ENCODE data around the gene ZNF74.
"Not testable (repeated sequence)": the region's sequence is repeated elsewhere in the genome, so short reads cannot be mapped to it uniquely, and the experiment has no call there.

The ZNF74 gene

DNA sequence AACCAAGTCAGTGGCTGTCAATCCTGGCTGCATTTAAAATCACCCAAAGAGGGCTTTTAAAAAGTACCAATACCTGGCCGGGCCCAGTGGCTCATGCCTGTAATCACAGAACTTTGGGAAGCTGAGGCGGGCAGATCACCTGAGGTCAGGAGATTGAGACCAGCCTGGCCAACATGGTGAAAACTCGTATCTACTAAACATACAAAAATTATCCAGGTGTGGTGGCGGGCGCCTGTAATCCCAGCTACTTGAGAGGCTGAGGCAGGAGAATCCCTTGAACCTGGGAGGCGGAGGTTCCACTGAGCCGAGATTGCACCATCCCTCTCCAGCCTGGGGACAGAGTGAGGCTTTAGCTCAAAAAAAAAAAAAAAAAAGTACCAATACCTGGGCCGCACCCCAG lies 17.7 kb upstream of the ZNF74 start:
- DNase-seq: not testable (repeated sequence)

DNA sequence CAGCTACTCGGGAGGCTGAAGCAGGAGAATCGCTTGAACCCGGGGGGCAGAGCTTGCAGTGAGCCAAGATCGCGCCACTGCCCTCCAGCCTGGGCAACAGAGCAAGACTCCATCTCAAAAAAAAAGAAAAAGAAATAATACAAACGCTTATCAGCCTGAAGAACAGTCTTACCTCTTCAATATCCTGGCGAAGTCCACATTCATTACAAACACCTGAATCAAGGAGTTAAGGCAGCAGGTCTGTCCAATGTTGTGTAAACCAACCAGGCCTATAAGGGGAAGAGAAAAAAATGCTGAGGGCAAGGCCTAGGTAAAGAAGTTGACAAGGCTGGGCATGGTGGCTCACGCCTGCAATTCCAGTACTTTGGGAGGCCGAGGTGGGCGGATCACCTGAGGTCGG lies 17.0 kb upstream of the ZNF74 start:
- DNase-seq: not testable (repeated sequence)

GRCh38 chr22:20378110-20378509 lies 15.8 kb upstream of the ZNF74 start:
- no peak for DNase-seq

- not testable (repeated sequence) for DNase-seq
Measured at GRCh38 chr22:20378684-20379083, 15.3 kb upstream of the ZNF74 start.

DNA sequence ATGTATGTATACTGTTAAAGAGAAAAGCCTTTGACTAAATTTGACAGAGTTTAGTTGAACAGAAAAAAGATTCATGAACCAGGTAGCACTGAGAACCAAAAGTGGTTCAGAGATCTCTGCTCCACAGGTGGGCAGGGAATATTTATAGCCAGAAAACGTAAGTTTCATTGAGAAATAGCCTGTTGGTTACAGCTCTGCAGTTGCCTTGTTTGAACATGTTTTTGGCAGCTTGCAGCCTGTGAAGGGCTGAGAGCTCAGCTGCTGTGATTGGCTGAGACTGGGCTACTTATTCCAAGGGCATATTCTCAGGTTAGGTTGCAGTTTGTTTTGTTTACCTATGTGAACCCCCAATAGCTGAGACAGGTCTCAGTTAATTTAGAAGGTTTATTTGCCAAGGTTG lies 13.5 kb upstream of the ZNF74 start:
- no peak for DNase-seq

DNA sequence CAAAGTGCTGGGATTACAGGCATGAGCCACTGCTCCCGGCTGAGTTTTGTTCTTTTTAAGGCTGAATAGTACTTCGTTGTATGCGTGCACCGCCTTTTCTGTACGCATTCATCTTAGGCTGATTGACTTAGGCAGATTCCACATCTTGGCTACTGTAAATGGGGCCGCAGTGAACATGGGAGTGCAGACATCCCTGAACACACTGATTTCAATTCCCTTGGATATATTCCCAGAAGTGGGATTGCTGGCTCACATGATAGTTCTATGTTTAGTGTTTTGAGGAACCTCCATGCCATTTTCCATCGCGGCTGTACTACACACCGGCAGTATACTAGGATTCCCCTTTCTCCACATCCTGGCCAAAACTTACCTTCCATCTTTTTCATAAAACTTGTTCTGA lies 10.4 kb upstream of the ZNF74 start:
- no peak for DNase-seq

GRCh38 chr22:20384171-20384570 lies 9.8 kb upstream of the ZNF74 start:
- no peak for DNase-seq

DNA sequence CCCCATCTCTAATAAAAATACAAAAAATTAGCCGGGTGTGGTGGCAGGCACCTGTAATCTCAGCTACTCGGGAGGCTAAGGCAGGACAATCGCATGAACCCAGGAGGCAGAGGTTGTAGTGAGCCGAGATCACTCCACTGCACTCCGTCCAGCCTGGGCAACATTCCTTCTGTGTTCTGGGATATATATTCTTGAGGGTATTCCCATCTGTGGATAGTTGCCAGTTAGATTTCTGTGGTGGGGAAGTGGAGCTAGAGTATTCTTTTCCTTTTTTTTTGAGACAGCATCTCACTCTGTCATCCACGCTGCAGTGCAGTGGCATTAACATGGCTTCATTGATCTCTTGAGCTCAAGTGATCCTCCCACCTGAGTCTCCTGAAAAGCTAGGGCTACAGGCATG lies 9.1 kb upstream of the ZNF74 start:
- DNase-seq: no peak

DNA sequence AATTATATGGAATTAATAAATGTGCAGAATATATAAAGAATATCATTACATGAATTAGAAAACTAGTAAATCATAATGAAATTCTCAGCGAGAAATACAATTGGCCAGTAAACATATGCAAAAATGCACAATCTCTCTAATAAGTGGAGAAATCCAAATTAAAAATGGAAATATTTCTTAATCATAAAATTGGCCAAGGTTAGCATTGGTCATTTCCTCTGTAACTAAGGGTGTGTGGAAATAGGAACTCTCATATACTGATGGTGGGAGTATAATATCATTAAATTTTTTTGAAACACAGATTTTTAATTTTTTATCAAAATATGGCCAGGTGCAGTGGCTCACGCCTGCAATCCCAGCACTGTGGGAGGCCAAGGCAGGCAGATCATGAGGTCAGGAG lies 7.6 kb upstream of the ZNF74 start:
- DNase-seq: no peak

GRCh38 chr22:20386972-20387371 lies 7.0 kb upstream of the ZNF74 start:
- no peak for DNase-seq

DNA sequence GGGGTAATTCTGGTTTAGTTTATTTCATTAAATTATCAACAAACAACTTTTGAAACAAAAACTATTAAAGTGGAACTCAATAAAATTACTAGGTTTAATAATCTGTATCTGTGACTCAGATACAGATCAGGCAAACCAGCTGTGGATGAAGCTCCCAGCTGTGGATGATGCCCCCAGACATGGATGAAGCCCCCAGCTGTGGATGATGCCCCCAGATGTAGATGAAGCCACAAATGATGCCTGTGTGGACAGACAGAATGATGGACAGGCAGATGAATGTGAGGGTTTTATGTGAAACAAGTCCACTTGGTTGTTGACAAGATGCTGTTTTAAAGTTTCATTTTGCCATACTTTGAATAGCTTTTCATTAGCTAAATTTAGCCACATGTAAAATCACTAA lies 5.8 kb upstream of the ZNF74 start:
- no peak for DNase-seq

DNA sequence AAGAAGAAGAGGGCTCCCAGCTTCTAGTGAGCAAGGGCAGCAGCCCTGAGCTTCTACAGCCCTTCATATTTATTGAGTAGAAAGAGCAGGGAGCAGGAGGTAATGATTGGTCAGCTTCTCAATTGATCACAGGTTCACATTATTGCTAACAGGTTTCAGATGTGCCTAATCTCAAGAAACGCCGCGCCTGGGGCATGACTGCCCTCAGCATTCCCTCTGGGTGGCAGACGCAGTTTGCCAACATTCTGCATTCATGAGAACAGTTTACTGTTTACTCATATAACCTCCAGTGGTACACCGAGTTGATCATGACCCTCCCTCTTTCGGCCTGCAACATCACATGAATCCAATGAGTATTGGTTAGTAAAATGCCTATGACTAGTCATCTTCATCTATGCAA lies 4.7 kb upstream of the ZNF74 start:
- DNase-seq: no peak

DNA sequence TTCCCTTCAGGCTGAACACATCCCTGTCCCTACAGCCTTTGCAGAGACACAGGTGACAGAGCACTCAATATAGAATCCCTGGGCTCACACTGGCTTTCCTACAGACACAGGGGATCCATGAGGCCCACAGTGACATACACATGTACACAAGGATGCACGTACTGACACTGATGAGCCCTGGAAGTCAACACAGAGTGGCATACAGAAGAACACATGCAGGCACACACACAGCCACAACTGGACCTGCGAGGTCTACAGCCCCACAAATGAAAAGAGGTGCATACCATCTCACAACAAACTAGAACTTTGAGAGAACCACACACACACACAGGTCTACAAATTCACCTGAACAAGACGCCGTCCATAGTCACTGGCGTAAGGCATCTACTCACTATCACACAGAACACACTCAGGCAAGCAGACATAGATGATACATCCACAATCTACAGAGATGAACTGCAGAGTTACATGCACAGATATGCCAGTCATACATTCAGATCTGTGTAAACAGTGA lies 3.5 kb upstream of the ZNF74 start:
- DNase-seq: no peak

GRCh38 chr22:20391222-20391621 lies 2.7 kb upstream of the ZNF74 start:
- no peak for DNase-seq

- not testable (repeated sequence) for DNase-seq
Measured at GRCh38 chr22:20392365-20392881, 1.5 kb upstream of the ZNF74 start.

GRCh38 chr22:20392983-20393704 lies 807 bp upstream of the ZNF74 start:
- DNase-seq: no peak

DNA sequence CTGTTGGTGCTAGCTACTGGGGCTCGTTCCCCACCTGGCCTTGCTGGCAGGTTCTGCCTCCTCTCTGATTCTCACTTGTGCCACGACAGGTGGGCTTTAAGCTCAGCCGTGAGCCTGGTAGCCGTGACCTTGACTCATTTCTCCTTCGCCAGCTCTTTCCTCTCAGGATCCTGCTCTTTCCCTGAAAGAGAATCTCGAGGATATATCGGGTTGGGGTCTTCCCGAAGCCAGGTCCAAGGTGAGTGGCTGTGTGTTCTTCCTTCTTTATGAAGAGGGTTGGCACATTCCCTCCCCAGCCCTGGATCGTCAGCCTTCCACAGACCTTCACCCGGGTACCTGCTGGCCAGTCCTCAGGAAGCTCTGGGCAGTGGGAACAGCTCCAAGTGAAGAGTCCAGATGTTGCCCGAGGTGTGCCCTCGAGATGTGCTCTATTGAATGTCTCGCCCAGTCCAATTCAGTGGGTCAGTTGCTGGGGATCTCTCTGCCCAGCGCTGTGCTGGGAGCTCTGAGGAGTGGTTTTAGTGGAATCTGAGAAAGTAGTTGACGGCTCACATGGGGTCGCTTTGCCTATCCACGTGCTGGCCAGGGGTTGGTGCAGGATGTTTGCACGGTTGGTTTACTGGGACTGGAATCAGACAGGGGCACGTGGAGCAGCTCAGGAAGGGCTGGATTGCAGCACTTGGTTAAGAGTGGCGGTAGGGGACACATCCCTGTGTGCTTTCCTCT lies 1.4 kb downstream of the ZNF74 start:
- no peak for DNase-seq

GRCh38 chr22:20395907-20396287 lies 1.9 kb downstream of the ZNF74 start:
- DNase-seq: no peak

DNA sequence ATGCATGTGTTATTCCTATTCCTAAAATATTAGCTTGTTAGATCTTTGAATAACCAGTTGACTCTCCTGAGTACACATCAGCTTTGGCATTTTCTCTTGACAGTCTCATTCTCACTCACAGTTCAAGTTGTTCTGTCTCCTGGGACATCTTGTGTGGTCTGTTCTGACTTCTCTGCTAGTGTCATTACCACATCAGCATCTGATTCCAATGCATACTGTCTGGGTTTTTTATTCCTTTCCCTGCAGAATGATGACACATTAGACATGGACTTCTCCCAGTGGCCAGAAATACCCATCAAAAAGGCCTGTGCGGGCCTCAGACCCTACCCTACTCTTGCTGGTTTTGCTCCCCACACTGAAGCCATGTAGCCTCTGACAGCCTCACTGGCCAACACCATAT lies 2.7 kb downstream of the ZNF74 start:
- DNase-seq: no peak

DNA sequence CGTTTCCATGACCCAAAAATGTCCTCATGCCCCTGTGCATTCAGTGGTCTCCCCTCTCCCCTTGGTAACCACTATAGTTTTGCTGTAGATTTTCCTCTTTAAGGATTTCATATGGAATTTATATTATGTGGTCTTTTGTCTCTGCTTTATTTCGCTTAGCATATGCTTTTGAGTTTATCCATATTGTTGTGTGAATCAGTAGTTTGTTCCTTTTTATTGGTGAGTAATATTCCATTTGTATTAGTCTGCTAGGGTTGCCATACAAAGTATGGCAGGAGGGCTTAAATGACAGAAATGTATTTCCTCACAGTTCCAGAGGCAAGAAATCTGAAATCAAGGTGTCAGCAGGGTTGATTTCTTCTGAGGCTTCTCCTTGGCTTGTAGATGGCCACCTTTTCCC lies 3.5 kb downstream of the ZNF74 start:
- DNase-seq: no peak

DNA sequence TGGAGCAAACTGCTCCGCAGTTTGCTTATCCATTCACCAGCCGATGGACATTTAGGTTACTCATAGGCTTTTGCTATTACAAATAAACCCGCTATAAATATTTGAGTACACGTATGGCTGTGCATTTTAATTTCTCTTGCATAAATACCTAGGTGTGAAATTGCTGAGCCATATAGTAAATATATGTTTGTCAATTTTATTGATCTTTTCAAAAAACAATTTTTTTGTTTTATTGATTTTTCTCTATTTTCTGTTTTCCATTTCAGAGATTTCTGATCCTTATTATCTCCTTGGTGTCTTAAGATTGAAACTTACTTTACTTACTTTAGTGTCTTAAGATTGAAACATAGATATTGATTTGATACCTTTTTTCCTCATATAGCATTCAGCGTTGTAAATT lies 4.5 kb downstream of the ZNF74 start:
- DNase-seq: no peak

DNA sequence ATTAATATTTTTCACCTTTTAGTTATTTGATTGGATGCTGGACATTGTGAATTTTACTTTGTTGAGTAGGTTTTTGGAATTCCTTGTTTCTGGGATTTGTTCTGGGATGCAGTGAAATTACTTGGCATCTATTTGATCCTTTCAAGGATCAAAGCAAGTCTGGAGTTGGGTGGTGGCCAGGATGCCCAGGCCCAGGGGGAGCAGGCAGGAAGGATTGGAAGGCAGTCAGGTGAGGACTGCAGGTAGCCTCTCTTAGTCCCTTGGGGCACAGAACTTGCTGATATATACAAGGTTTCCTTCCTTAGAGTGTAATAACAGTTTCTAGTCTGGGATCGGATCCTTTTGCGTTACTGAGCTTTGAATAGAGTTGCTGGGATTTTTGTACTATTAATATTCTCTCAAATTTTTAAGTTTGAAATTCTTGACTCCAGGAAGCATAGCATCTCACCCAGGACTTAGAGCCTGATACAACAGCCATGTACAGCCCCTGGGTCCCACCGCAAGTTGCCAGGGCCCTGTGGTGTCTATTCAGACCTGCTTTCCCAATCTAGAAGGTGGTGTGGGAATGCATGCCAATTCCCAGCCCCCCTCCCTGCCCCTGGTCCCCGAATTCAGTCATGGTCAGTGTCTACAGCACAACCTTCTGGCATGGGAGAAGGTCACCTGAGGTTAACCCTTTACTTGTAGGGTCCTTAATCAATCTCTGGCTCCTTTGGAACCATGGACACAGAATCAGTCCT lies 6.1 kb downstream of the ZNF74 start:
- DNase-seq: no peak

- no peak for DNase-seq
Measured at GRCh38 chr22:20400606-20401375, 6.8 kb downstream of the ZNF74 start.
